ENCODE data around the gene CARD8. TPM values are rescaled to one million over a fixed set of nuclear protein-coding genes. Genes with fewer than 3 reads are reported as not detected.

Gene CARD8
- total and polyA plus RNA-seq, 10 of the 15 experiments (the other 5 are each of a cell fraction or from before 2014, with no cell fraction given), result 39.8 to 69.8 (median 46.1) TPM

DNA sequence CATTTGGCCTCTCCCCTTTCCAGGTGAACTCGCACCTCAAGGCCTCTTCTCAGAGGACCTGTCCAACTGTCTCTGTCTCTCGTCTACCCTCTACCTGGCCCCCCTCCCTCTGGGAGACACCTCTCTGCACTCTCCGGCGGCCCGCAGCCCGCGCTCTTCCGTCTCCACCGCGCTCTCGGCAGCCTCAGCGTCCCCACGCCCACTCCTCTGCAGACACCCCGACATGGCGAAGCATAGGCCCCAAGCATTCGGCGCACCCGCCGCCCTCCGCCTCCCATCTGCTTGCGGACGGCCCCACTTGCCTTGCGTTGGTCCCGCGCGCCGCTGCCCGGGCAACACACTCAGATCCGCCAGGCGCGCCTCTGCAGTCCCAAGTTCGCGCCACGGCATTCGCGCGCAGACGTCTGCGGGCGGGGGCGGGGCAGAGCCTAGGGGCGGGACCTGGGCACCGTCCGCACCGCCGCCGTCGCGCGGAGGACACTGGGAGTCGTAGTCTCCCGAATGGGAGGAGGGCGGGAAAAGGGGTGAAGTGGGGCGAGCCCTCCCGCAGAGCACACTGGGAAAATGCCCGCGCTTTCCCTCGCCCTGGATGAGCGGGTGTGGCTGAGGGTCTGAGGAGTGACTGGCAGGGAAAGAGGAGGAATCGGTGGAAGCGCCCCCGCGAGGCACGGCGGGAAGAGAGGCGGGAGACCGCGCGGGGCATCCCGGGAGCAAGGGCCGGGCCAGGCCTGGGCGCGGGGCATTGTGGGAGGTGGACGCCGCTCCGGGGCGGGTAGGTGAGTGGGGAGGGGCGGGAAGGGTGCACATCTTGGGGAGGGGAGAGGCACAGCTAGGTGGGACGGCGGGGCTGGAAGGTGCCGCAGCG is 85.5 kb downstream of the CARD8 start, which contains the start of the genes LIG1 and ZSWIM9 (continued):
- TF ChIP-seq, protein P1, sequence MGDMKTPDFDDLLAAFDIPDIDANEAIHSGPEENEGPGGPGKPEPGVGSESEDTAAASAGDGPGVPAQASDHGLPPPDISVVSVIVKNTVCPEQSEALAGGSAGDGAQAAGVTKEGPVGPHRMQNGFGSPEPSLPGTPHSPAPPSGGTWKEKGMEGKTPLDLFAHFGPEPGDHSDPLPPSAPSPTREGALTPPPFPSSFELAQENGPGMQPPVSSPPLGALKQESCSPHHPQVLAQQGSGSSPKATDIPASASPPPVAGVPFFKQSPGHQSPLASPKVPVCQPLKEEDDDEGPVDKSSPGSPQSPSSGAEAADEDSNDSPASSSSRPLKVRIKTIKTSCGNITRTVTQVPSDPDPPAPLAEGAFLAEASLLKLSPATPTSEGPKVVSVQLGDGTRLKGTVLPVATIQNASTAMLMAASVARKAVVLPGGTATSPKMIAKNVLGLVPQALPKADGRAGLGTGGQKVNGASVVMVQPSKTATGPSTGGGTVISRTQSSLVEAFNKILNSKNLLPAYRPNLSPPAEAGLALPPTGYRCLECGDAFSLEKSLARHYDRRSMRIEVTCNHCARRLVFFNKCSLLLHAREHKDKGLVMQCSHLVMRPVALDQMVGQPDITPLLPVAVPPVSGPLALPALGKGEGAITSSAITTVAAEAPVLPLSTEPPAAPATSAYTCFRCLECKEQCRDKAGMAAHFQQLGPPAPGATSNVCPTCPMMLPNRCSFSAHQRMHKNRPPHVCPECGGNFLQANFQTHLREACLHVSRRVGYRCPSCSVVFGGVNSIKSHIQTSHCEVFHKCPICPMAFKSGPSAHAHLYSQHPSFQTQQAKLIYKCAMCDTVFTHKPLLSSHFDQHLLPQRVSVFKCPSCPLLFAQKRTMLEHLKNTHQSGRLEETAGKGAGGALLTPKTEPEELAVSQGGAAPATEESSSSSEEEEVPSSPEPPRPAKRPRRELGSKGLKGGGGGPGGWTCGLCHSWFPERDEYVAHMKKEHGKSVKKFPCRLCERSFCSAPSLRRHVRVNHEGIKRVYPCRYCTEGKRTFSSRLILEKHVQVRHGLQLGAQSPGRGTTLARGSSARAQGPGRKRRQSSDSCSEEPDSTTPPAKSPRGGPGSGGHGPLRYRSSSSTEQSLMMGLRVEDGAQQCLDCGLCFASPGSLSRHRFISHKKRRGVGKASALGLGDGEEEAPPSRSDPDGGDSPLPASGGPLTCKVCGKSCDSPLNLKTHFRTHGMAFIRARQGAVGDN (IDR thresholded peaks at IDR 0.05), result no peak
- peak; percentile 49 for TF ChIP-seq PBX3 (IDR thresholded peaks at IDR 0.05; ENCODE audit: insufficient replicate concordance, low read depth, low read length)
- TF ChIP-seq NFIC (IDR thresholded peaks at IDR 0.05; ENCODE audit: low read depth, low read length), result no peak
- TF ChIP-seq YY1 (IDR thresholded peaks at IDR 0.05; ENCODE audit: low read depth, low read length), result peak; percentile 41
- TF ChIP-seq, protein P2, sequence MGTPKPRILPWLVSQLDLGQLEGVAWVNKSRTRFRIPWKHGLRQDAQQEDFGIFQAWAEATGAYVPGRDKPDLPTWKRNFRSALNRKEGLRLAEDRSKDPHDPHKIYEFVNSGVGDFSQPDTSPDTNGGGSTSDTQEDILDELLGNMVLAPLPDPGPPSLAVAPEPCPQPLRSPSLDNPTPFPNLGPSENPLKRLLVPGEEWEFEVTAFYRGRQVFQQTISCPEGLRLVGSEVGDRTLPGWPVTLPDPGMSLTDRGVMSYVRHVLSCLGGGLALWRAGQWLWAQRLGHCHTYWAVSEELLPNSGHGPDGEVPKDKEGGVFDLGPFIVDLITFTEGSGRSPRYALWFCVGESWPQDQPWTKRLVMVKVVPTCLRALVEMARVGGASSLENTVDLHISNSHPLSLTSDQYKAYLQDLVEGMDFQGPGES (IDR thresholded peaks at IDR 0.05), result no peak

Measured in GM12878 (cell line).